Activated CD4-positive, alpha-beta T cell treated with anti-CD3 and anti-CD28 coated beads for 48 hours (primary cell): ENCODE measurements around the gene ATG4B.
A peak's percentile ranks its signal among the peaks of the same experiment; 100 is the strongest.

Experiments
- DNase-seq: peaks from one replicate; pipeline ENCODE4 v3.0.0-alpha.2; 2020

ATG4B gene

GRCh38 chr2:241668354-241668753, 30.9 kb downstream of the ATG4B start:
- no peak for DNase-seq

- DNase-seq = no peak
Observed at GRCh38 chr2:241668839-241669238, 31.3 kb downstream of the ATG4B start.

- DNase-seq = no peak
Observed at GRCh38 chr2:241670333-241671110, 33.0 kb downstream of the ATG4B start.

GRCh38 chr2:241671457-241672240, 34.2 kb downstream of the ATG4B start:
- no peak for DNase-seq

- no peak for DNase-seq
Observed at GRCh38 chr2:241672243-241673188, 35.0 kb downstream of the ATG4B start.

GRCh38 chr2:241673189-241673663, 35.7 kb downstream of the ATG4B start:
- DNase-seq = no peak

GRCh38 chr2:241673797-241674725, 36.6 kb downstream of the ATG4B start:
- DNase-seq = no peak

- no peak for DNase-seq
Observed at GRCh38 chr2:241675885-241676284, 38.4 kb downstream of the ATG4B start.

- no peak for DNase-seq
Observed at GRCh38 chr2:241676665-241677064, 39.2 kb downstream of the ATG4B start.

- no peak for DNase-seq
Observed at GRCh38 chr2:241677392-241677791, 39.9 kb downstream of the ATG4B start.

- DNase-seq = no peak
Observed at GRCh38 chr2:241678307-241678706, 40.8 kb downstream of the ATG4B start.

GRCh38 chr2:241678784-241679540, 41.5 kb downstream of the ATG4B start:
- no peak for DNase-seq

- no peak for DNase-seq
Observed at GRCh38 chr2:241680044-241680443, 42.6 kb downstream of the ATG4B start.

GRCh38 chr2:241680827-241681599, 43.5 kb downstream of the ATG4B start:
- DNase-seq = no peak

GRCh38 chr2:241686324-241686649, 48.8 kb downstream of the ATG4B start:
- DNase-seq = no peak

GRCh38 chr2:241686650-241687425, 49.3 kb downstream of the ATG4B start, which contains the start of gene DTYMK:
Gene DTYMK, minus strand, starts transcription at chr2:241686815. Its CDS starts 32 bp downstream, at chr2:241686783.
- DNase-seq = peak; percentile 96

- DNase-seq = no peak
Observed at GRCh38 chr2:241689306-241689705, 51.8 kb downstream of the ATG4B start.

- DNase-seq = no peak
Observed at GRCh38 chr2:241690202-241690717, 52.8 kb downstream of the ATG4B start.

- no peak for DNase-seq
Observed at GRCh38 chr2:241692448-241692847, 55.0 kb downstream of the ATG4B start.
